Stimulated activated CD4-positive, alpha-beta T cell treated with anti-CD3 and anti-CD28 coated beads, Interleukin-15, amount 100 ng/mL, for 48 hours (primary cell): ENCODE results near the gene PISD.

Experiments used
- DNase-seq, 2 donors: peaks; one replicate each; pipeline ENCODE4 v3.0.0-alpha.2; 2020; ENCODE audit warnings: low read depth in 2 of 2

Gene PISD

DNA sequence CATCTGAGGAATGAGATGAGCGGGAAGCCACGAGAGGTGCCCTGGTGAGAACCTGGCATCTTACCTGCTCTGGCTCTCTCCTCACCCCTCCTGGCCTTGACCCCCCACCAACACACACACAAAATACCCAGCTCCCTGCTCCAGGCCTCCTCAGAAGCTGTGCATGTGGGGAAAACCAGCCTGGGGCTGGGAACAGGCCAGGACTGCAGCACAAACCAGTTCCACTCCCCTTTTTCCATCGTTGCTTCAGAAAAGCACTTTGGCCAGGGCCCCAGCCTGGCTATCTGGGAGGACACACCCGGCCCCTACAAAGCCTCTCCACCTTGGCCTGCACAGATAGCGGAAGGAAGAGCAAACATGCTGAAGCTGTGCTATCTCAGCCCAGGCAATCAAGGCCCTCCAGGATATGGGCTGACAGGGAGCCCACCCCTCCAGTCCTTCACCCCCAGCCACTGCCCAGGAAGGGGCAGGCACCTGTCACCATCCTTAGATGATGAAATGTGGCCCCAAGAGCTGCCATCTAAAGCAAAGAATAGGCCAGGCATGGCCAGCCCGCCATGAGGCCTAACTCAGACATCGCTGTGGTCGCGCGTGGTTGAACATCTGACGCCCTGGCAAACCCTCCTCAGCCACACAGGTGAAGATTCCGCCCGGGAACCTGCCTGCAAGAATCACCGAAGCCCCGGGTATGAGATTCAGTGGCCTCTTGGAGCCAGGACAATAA lies 35.4 kb downstream of the PISD start:
- no peak for DNase-seq

DNA sequence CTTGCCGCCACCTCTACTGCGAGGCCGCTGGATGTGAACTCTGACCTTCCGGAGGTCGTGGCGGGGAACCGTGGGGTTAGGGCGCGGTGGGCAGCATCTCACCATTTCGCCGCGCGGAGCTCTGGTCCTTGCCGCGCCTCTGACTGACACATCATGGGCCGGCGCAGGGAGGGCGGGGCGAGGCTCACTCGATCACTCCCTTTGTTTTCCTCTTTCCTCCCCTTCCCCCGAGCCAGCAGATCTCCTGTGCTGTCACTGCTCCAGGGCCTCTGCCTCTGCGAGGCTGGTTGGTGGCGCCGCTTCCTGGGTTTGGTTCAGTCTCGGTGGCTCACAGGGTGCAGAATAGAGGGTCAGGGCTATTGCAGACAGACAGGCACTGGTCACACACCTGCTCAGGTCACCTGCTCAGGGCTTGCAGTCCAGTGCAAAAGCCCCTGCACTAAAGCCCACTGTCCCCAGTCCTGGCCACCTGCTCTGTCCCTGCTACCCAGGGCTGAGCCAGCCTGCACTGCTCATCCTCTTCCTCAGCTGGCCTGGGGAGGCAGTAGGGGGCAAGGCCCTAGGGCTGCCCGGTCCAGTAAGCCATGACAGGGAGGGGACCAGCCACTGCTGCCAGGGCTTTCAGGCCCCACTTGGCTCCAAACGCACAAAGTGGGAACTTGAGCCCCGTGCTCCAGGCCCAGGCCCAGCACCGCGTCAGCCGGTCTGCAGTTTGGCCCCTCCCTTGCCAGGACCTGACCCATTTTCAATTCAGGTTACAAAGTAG lies 36.2 kb downstream of the PISD start:
- no peak for DNase-seq

GRCh38 chr22:31625257-31625640 lies 36.8 kb downstream of the PISD start:
- DNase-seq = no peak

GRCh38 chr22:31623592-31624304 lies 38.3 kb downstream of the PISD start:
- no peak for DNase-seq

GRCh38 chr22:31622980-31623379 lies 39.0 kb downstream of the PISD start:
- no peak for DNase-seq

- DNase-seq = no peak
These were observed 40.4 kb downstream of the PISD start for GRCh38 chr22:31621507-31622124.

- DNase-seq = no peak
These were observed 41.1 kb downstream of the PISD start for GRCh38 chr22:31620756-31621480.

DNA sequence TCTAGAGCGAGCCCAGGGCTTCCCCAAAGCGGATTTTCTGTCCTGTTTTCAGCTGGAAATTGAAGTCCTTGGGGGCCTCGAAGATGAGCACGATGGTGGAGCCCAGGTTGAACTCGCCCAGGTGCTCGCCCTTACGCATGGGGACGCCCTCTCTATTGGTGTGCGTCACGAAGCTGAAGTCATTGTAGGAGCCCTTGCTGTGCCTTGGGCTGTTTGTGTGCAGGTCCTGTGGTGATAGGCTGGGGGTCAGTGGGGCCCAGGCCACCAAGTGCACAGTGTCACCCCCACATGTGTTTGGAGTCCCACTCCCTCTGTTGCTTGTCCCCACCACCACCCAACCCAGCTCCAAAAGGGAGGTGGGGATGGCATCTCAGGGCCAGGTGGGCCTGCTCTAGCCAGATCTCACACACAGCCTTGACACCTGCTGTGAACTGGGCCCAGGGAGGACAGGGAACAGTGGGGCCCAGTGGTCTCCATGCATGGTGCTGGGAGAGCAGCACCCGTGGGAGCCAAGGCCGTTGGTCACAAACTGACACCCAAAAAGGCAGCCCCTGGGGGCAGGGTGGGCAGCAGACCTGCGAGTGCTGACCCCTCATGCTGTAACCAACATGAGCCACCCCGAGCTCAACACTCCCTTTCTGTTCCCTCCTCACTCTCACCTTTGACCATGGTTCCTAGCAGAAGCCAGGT lies 42.3 kb downstream of the PISD start:
- no peak for DNase-seq

DNA sequence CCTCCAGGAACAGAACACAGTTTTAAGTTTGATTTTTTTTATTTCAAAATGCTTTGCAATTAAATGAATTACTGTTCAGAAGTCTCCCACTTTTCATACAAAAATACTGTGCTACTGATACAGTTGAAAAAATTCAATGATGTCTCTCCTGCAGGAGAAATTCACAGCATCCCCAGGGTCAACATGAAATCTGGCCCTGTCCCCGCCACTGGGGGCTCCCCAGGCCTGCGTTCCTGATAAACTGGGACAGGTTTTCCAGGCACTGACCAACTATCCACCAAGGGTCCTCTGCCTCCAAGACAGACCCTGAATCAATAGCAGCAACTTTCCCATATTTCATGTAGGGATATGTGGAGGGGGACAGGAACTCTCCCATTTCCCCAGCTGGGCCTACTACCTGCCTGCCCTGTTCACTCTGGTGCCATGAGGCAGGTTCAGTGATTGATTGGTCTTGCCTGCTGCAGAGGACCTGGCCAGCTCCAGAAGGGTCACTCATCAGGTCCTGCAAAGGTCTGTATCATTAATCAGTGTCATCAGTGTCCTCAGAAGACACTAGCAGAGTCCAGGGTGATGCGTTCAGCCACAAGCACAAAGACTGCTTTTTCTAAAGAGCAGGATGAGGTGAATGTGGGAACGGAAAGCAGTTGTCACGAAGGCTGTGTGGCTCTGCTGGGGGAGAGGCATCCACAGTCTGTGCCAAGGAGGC lies 43.4 kb downstream of the PISD start:
- no peak for DNase-seq

GRCh38 chr22:31618057-31618456 lies 44.0 kb downstream of the PISD start:
- no peak for DNase-seq

DNA sequence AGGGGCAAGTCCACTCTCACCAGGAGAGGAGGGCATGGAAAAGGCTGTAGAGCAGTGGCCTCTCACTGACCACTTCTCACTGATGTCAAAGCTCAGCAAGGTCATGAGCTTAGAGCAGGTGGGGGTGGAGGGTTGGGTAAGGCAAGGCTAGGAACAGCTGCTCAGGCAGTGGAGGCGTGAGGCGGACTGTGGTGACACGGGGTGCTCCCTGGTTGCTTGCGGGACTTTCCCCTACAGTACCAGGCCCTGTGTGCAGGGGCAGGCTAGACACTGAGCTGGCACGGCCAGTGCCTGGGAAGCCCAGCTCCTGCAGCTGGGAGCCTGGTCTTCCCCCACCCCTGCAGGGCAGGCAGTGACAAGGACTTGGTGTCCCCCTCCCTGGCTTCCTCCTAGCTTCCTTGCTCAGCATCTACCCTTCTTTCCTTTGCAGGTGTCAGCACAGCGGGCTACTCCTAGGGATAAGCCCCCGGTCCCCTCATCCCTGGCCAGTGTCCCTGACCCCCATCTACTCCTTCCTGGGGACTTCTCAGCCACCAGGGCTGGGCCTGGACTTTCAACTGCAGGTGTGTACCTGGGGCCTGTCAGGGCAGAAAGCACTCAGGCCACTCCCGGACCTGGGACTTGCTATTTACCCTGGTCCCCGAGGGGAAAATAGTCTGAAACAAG lies 45.6 kb downstream of the PISD start:
- DNase-seq = no peak

- DNase-seq = no peak
These were observed 46.1 kb downstream of the PISD start for GRCh38 chr22:31615940-31616314.

DNA sequence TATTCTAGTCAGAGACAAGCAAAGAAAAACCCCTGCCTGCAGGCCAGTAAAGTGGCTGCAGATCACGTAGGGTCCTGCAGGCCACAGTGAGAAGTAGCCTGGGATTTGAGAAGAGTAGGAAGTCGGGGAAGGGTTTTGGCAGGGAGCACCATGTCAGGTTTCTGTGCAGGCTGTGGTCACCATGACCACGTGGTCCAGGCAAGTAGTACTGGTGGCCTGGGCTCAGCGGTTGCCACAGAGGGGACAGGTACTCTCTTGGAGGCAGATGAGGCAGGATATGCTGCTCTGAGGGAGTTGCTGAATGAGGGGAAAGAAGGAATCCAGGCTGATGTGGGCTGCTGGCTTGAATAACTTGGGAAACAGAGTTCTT lies 46.5 kb downstream of the PISD start:
- no peak for DNase-seq

GRCh38 chr22:31614781-31615490 lies 47.1 kb downstream of the PISD start:
- DNase-seq = no peak

- DNase-seq = no peak
These were observed 48.1 kb downstream of the PISD start for GRCh38 chr22:31613904-31614296.

DNA sequence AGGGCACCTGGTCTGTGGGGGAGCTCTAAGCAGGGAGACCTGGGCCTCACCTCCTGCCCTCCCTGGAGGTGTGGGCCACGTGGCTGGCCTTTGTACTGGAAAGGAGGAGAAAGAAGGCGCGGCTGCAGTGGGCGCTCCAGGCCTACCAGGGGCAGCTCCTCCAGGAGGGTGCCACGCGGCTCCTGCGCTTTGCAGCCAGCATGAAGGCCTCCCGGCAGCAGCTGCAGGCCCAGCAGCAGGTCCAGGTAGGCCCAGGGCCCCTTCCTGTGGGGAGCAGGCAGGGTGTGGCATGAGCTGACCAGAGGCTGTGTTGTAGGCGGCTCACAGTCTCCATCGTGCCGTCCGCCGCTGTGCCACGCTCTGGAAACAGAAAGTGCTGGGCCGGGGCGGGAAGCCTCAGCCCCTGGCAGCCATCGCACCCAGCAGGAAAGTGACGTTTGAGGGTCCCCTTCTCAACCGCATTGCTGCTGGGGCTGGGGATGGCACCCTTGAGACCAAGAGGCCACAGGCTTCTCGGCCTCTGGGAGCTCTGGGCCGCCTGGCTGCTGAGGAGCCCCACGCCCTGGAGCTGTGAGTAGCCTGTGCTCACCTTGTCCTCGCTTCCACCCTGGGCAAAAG lies 48.6 kb downstream of the PISD start:
- no peak for DNase-seq

DNA sequence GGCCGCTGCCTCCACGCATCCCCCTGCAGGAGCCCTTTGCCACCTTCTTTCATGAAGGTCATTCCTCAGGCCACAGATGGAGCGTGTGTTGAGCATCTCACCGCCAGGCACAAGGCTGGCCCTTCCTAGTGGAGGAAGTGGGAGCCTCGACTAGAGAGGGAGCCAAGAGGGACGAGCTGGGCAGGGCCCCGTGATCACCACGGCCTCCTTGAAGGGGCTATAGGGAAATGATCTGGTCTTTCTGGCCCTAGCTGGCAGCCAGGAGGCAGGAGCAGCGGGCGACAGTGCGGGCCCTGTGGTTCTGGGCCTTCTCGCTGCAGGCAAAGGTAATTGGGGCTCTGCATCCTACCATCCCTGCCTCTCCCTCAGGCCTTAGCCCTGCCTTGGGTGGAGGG lies 49.1 kb downstream of the PISD start:
- no peak for DNase-seq

GRCh38 chr22:31611061-31611760 lies 50.8 kb downstream of the PISD start:
- DNase-seq = no peak
